ENCODE data around the gene FGFR1OP2.

DNA sequence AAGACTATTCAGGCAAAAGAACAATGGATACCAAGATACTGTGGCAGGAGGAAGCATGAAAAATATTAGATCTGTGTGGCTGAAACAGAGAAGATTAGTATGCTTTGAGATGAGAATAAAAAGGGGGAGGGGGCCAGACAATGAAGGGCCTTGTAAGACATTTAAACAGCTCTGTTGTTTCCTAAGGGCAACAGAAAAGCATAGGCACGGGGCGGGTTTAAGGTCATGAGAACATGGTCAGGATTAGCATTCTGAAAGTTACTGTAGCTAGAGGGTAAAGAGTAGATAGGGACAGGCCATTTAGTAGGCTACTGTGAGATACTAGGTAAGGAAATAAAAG, 19.1 kb upstream of the FGFR1OP2 start:
- TF ChIP-seq EZH2phosphoT487 (IDR thresholded peaks at IDR 0.05) (no peak), EZH2 (IDR thresholded peaks at IDR 0.05) (no peak)
- TF ChIP-seq, protein P1, sequence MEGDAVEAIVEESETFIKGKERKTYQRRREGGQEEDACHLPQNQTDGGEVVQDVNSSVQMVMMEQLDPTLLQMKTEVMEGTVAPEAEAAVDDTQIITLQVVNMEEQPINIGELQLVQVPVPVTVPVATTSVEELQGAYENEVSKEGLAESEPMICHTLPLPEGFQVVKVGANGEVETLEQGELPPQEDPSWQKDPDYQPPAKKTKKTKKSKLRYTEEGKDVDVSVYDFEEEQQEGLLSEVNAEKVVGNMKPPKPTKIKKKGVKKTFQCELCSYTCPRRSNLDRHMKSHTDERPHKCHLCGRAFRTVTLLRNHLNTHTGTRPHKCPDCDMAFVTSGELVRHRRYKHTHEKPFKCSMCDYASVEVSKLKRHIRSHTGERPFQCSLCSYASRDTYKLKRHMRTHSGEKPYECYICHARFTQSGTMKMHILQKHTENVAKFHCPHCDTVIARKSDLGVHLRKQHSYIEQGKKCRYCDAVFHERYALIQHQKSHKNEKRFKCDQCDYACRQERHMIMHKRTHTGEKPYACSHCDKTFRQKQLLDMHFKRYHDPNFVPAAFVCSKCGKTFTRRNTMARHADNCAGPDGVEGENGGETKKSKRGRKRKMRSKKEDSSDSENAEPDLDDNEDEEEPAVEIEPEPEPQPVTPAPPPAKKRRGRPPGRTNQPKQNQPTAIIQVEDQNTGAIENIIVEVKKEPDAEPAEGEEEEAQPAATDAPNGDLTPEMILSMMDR (IDR thresholded peaks at IDR 0.05), result no peak
